GM19193 (cell line): ENCODE results near the gene MYOF.
A peak's percentile ranks its signal among the peaks of the same experiment; 100 is the strongest.

ENCODE experiments used
- POLR2A ChIP-seq: IDR thresholded peaks from 4 replicates; pipeline ENCODE4 v1.6.1; 2011; ENCODE audit not compliant: insufficient read depth, insufficient read length; ENCODE audit errors: extremely low read depth

The MYOF gene

GRCh38 chr10:93482145-93482834 is at the start of gene MYOF:
Gene MYOF (minus strand): TSS chr10:93482334. CDS start chr10:93482194, 140 bp downstream.
- TF ChIP-seq POLR2A: no peak

- TF ChIP-seq POLR2A: no peak
These were observed 36.4 kb upstream of the MYOF start for GRCh38 chr10:93518531-93518930.

- no peak for TF ChIP-seq POLR2A
These were observed 33.9 kb upstream of the MYOF start for GRCh38 chr10:93516006-93516380.

- TF ChIP-seq POLR2A: no peak
These were observed 33.2 kb upstream of the MYOF start for GRCh38 chr10:93515071-93516005.

GRCh38 chr10:93514521-93514920 is 32.4 kb upstream of the MYOF start:
- TF ChIP-seq POLR2A: no peak

- no peak for TF ChIP-seq POLR2A
These were observed 31.0 kb upstream of the MYOF start for GRCh38 chr10:93513091-93513490.

- TF ChIP-seq POLR2A: no peak
These were observed 30.4 kb upstream of the MYOF start for GRCh38 chr10:93512565-93512964.

- no peak for TF ChIP-seq POLR2A
These were observed 27.7 kb upstream of the MYOF start for GRCh38 chr10:93509816-93510215.

GRCh38 chr10:93505075-93505474 is 22.9 kb upstream of the MYOF start:
- TF ChIP-seq POLR2A: no peak

GRCh38 chr10:93503075-93503474 is 20.9 kb upstream of the MYOF start:
- no peak for TF ChIP-seq POLR2A

- no peak for TF ChIP-seq POLR2A
These were observed 19.5 kb upstream of the MYOF start for GRCh38 chr10:93501650-93502049.

- no peak for TF ChIP-seq POLR2A
These were observed 16.0 kb upstream of the MYOF start for GRCh38 chr10:93498166-93498565.

- TF ChIP-seq POLR2A: peak; percentile 86
These were observed 14.3 kb upstream of the MYOF start, which contains the start of gene CEP55 for GRCh38 chr10:93496322-93497041. Gene CEP55 (plus strand): TSS chr10:93496612. CDS start chr10:93500052, 3,440 bp downstream.

GRCh38 chr10:93495654-93496321 is 13.7 kb upstream of the MYOF start:
- no peak for TF ChIP-seq POLR2A

GRCh38 chr10:93494494-93494893 is 12.4 kb upstream of the MYOF start:
- TF ChIP-seq POLR2A: no peak

- no peak for TF ChIP-seq POLR2A
These were observed 11.0 kb upstream of the MYOF start for GRCh38 chr10:93493162-93493561.
